HG03108 (cell line): ENCODE measurements around the gene SYNDIG1.

Experiments used
- ATAC-seq: cut with Tn5 transposase; IDR thresholded peaks from one replicate; pipeline ENCODE4 v1.9.1; 2021; ENCODE audit warnings: moderate library complexity; ENCODE audit not compliant: unreplicated experiment

Gene SYNDIG1

DNA sequence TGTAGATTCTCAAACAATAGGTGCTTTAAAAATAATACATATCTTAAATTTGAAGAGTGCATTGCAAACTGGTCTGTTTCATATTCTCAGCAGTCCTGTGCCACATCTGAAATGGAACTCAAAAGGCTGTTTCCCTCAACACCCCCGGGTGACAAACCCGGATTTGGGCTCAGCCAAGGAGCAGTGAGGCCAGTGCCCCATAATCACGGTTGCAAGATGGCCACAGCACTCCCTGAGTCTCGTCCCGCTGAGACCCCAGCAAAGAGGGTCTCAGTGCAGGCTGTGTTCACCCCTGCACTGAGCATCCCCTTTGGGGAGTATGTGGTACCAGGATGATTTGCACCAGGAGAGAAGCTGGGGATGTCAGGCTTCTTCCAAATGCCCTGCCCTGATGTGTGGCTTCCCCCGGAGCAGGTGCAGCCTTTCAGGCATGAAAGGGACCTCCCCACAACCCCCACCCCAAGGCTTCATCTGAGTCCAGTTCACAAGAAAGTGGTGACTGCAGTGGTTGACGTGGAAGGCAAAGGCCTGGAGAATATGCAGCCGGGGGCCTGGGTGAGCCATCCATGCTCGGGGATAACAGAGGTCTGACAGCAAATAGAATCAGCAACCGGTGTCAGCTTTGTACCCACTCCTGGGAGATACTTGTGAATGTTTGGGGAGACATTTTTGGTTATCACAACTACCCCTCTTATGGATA lies 202.9 kb downstream of the SYNDIG1 start:
- ATAC-seq, result no peak

DNA sequence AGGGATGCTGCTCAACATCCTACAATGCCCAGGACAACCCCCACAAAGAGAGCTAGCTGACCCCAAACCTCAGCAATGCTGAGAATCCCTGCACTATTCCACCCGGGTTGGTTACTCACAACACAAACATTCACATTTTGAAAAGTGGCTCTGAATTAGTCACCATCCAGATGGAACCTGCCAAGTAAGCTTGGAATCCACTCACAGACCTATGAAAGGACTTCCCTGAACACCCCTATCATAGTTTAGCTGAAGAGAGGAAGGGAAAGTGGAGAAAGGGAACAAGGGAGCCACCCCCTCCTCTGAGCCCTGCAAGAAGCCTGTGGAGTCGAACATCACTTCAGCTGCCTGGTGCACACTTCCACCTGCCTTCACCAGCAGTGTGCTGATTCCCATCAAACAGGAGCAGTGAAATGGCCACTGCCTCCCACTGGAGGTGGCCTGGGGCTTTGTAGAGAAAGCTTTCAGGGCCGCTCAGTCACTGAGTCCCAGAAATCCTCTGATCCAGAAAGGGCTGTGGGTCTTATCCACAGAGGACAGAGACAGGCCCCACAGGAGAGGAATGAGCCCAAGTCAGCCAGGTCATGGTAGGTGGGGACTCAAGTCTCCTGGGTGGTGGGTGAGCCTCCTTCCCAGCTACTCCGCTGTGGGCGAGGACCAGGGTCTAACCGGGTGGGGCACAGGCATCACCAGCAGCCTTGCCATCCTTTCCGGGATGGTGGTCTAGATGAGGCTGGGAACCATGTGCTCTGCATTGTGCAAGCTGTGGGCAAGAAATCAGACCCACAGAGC lies 203.7 kb downstream of the SYNDIG1 start:
- no peak for ATAC-seq

DNA sequence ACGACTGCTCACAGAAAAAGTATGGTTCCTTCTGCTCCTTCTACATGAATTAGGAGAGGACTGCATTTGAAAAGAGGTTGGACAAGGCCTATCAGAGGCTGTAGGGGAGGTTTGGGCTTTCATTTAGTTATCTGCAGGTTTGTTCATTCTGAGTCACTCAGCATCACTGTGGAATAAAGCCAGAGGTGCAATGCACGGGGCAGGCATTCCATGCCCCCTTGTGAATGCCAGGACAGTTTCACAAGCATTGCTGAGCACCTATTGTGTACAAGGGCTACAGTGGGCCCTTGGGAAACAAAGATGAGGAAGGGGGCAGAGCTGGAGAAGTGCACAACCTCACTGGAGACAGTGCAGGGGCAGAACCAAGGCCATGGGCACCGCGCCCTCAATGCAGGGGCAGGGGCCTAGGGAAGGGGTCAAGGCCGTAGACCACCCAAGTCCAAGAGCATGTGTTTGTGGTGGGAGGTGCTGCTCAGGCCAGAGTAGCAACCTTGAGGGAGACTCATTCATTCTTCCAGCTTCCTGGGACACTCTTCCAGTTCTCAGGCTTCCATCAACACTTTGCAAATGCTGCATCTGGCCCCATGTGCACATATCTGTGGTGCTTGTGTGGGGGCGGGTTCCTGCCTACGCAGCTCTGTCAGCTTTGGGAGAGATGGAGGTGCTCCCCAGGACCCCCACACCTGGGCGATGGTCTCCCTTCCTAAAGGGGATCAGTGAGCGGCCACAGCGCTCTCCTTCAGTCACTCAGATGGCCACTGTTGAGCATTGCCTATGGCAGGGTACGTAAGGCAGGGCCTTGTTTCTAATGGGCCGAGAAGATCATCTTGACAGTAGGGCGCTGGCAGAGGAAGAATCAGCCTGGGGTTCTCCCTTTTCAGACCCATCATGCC lies 204.5 kb downstream of the SYNDIG1 start:
- no peak for ATAC-seq

DNA sequence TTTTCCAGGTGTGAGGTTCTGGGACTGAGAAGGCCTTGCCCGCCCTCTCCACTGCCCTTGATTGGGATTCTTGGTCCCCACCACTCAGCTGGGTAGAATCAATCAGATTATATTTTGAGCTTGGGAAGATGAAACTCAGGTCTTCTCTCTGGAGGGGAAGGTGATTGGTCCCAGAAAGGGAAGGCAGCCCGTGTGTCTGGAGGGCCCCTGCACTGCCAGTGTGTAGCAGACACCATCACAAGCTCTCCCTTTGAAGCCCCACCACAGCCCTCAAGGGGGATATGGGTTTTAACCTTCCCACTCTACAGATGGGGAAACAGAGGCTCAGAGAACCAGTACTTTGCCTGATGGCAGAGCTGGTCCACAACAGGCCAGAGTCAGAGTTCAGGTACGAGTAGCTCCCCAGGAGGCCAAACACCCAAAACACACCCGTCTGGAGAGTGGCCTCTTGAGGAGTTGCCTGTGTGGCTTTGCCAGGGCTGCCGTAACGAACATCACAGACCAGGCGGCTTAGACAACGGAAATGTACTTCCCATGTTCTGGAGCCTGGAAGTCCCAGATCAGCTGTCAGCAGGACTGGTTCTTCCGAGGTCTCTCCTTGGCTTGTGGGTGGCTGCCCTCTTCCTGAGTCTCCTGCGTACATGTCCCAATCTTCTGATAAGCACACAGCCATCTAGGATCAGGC lies 205.6 kb downstream of the SYNDIG1 start:
- no peak for ATAC-seq

DNA sequence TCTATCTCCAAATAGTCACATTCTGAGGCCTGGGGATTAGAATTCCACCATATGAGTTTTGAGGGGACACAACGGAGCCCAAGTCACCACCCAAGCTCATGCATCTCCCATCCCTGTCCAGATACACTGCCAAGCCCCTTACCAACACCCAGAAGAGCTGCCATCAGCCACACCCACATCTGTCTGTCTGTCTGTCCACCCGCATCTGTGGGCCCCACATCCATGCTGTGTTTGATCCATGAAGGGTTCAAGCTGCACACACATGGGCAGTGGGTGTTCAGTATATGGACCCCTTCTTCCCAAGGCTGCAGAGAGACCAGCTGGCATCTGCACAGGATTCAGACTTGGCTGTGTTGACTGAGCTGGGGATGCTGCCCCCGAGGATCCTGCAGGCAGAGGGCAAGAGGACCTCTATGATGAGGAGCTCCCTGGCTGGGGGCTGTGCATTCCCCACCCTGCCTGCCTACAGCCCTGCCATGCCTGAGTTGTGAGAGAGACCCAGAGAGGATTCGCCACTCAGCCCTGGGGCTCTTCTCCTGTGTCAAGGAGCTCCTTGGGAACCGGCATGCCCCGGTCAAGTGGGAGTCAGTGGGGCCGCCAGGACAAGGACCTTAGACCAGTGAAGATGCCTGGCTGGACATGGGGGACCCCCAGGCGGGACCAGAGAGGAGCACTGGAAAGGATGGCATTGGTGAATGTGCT lies 206.4 kb downstream of the SYNDIG1 start:
- no peak for ATAC-seq

DNA sequence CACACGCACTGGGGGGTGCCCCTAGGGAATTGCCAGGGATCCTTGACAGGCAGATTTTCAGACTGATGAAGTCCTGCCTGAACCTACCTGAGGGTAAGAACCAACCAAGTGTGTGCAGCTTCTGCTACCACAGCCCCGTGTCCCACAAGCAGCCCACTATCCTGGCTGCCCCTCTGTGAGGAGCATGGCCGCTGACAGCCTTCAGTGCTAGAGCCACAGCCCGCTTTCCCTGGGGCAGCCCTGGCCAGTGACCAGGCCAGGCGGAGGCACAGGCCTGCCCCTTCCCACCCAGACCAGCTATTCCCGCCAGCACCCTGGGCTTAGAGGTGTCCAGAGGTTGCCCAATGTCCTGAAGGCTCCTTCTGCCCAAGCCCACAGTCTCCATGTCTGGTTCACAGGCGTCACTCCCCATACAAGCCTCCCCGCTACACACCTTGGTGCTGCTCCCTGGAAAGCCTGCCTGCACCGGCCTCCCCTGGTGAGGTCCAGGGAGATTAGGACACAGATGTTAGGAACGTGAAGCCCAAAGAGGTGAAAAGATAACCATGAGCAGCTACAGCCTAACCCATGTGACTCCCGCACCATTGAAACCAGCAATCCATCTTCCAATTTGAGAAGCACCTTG lies 207.0 kb downstream of the SYNDIG1 start:
- no peak for ATAC-seq

DNA sequence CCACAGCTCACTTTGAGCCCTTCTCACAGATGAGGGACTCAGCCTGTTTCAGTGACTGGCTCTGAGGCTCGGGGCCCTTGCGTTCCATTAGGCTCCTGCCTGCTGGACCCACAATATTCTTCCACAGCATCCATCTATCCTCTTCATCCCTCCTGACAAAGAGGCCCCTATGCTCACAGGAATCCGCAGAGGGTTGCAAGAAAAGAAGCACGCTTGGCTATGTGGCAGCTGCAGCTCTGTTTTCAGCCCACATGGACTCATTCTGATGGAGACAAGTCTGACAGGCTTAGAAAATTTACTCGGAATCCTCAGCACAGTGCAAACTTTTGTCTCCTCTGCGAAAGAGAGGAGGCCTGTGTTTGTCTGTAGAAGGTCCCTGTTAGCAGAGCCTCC lies 207.5 kb downstream of the SYNDIG1 start:
- no peak for ATAC-seq

DNA sequence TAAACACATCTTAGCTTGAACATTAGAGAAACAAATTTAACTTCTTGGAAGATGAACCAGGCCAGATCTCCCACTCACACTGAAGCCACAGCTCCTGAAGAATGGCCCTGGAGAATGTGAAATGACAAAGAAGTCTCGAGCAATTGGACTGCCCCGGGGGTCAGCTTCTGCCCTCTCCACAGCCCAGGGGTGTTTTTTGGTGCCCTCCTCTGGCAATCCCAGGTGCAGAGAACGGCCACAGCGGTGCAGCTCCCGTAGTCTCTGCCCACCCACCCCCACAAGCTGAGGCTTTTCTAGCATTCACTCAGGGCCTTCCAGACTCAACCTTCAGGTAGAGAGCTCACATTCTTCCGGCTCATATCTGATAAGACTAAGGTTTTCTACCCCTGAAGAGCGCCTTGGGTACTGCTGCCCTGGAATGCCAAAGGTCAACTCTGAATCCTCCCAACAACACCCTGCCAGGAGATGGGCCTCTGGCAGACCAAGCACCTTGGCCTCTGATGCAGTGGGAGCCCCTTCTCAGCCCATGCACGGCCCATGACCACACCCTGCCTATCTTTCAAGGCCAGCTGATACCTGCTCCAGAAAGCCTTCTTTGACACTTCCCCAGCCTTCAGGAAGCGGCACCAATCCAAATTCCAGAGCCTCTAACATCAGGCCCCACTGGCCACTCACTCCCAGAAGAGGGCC lies 208.3 kb downstream of the SYNDIG1 start:
- no peak for ATAC-seq

DNA sequence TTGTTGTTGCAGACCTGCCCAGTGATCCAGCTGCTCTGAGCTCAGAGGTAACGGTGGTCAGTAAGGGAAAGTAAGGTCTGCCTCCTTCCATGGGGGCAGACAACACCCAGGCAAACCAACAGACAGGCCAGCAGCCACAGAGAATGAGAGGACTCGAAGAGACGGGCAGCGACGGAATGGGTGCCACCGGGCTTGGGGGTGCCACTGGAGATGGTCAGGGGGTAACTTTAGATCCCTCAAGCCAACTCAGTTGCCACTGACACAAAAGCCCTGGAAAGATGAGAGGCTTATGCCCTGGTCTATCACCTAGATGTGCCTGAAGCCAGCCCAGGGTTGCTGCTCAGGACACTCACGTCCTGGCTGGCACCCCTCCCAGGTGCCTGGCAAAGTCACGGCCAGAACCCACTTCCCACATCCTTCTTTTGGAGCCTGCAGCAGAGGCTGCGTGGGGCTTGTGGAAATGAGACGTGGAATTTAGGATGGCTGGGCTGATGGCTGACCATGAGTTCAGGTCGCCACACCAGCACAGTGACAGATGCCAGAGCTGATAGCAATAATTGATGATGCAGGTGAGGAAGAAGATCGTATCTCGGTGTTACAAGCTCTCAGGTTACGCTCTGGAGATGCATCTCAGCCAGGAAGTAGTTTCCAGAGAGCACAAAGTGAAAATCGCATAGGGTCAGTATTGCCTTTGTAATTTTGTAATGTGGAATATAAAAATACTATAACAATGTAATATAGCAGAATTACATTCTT lies 209.1 kb downstream of the SYNDIG1 start:
- no peak for ATAC-seq

DNA sequence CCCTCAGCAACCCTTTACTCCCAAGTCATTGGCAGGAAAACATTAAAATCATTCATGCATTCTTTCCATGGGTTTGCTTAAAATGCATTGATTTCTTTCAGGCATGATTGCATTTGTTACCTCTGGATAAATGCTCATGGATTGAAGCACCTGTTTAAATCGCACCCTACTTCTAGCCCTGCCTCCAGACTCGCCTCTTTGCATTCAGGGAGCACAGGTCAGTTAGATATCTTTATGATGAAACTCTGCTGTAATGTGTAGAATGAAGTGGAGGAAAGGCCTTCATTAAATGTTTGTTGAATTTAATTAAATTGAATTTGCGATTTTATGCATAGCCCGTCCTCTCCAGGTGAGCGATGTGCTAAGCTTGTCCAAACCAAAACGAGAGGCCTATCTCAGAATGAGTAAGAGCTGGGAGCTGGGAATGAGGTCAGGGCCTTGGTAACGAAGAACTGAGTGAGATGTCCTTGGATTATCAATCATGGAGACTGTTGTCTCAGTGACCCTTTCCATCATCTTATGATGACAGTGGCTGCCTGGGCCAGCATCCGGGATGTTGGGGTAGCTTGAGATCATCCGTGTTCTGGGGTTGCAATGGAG lies 210.1 kb downstream of the SYNDIG1 start:
- ATAC-seq, result no peak

DNA sequence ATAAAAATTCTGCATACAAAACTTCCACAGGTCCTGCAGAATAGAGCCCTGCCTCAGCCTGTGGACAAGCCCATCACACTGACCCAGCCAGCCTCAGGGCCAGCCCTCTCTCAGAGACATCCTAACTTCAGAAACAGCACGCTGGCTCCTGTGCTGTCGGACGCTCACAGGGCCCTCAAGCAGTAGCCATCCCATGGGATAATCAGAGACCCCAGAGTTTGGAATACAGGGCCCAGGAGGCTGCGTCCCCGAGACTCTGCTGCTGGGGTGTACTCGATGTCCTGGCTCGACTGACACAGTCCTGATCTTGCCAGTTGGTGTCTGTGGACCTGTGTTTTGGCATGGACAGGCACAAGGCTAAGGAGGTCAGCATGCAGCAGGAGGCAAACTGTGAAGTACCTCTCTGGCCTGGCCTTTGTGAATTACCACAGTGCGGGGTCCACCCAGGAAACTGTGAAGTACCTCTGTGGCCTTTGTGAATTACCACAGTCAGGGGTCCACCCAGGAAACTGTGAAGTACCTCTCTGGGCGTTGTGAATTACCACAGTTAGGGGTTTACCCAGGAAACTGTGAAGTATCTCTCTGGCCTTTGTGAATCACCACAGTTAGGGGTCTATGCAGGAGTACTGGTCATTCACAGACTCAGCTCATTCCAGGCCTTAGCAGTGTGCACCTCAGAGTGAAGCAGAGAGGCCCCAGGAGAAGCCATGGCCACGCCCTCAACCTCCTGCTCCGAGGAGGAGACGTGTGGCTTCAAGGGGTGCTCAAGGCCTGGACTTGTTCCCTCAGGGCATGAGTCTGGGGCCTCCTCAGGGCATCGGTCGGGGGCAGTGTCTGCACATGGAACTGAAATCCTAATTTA lies 212.4 kb downstream of the SYNDIG1 start:
- no peak for ATAC-seq

DNA sequence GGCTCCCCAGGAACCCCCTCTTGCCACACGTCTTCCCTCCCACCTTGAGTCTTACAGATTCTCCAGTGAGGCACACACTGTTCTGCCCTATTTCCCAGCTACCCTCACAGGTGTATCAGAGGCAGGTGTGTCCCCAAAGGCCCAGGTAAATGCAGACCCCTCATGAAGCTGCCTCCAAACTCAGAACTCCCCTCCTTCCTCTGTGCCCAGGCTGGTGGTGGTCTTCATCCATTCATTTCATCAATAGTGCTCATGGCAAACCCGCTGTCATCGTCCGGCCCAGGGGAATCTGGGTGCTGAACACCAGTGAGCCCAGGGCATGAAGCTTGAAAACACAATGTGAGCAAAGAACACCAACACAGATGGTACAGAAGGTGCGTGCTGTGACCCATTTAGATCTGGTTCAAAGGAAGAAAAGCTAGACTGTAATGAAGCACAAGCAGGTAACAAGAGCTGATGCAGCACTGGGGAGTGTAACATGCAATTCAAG lies 213.1 kb downstream of the SYNDIG1 start:
- ATAC-seq, result no peak

DNA sequence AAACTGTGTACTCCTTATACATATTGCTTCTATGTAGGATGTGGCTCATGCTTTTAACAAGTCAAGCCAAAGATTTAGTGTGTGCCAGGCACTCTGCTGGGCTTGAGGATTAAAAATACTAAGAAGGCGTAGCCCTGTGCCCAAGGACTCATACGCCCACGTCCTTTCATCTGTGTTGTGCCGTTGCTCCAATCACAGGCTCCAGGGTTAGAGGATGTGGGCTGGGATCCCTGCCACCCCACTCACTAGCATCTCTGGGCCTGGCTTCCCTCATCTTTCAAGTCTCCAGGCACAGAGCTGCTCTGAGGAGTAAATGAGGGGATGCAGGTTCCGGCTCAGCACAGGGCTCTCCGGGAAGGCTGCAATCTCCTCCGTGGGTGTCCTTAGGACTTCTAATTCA lies 214.2 kb downstream of the SYNDIG1 start:
- ATAC-seq, result no peak

DNA sequence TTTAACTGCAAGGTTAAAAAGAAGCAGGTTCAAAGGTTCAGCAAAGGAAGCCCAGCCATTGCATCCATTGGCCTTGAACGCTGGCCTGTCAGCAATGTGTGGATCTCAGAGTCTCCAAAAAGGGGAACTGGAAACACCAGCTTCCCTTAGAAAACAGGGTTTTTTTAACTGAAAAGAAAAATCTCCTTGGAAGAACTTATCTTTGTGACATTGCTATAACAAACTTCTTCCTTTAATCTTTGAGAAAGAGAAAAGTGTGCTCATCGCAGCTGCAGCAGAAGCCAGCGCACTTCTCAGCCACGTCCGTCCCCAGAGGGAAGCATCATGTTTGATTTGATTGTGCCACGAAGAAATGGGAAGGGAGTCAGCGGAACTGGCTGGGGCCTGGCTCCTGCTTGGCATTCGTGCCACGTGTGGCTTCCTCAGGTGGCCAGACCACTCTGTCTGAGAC lies 215.0 kb downstream of the SYNDIG1 start:
- no peak for ATAC-seq

DNA sequence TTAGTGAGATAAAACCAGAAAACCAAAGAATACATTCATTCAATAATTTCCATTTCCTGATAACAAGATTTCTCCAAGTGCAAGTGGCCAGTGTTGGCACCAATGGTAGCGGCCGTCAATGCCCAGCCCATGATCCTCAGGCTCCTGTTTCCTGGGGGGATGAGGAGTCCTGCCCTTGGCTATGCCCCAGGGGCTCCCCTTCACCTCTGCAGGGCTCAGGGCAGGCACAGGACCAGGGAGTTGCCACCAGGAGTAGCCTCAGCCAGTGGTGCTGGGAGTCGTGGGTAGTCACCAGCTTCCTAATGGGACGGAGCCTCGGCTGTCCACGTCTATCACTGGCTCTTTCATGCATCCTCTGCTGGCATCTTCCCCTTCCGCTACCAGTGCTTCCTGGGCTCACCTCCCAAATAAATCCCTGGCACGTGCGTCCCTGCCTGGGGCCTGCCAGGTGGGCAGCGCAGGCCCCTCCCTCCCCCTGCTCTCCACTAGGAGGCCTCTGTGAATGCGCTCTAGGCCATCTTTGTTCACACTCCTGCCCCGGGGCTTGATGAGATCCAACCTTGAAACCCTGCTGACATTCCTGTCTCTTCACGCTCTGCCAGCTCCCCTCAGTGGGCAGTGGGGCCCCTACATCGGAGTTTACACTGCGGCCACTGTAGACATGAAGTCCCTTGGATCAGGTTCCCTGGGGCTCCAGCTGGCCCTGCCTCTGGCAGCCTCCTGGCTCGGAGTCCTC lies 215.7 kb downstream of the SYNDIG1 start:
- ATAC-seq, result no peak

DNA sequence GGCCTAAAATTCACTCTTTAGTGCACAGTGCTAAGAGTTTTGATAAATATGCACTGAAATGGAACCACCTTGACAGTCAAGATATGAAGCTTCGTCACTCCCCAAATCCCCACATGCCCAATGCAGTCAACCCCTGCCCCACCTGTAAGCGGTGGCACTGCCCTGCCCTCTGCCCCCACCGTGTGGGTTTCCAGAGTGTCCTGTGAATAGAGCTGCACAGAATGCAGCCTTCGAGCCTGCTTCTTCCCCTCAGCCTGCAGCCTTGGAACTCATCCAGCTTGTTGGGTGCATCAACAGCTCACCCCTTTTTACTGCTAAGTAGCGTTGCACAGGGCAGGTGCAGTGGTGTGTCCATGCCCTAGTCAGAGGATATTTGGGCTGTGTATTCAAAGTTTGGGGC lies 216.3 kb downstream of the SYNDIG1 start:
- ATAC-seq, result no peak
